DMS 273 (cell line): Measurements from ENCODE around the gene ADGRG1.

Experiments
- DNase-seq: peaks from one replicate; lab custom pipeline; 2025; ENCODE audit not compliant: unreplicated experiment; lab: John Stamatoyannopoulos, UW

The ADGRG1 gene

GRCh38 chr16:57604177-57604576 is 24.3 kb upstream of the ADGRG1 start:
- no peak for DNase-seq

GRCh38 chr16:57606147-57606846 is 22.1 kb upstream of the ADGRG1 start:
- no peak for DNase-seq

GRCh38 chr16:57606847-57607501 is 21.5 kb upstream of the ADGRG1 start:
- peak; percentile 38 for DNase-seq

GRCh38 chr16:57607676-57608461 is 20.6 kb upstream of the ADGRG1 start:
- DNase-seq, result no peak

GRCh38 chr16:57608462-57609113 is 19.8 kb upstream of the ADGRG1 start:
- DNase-seq, result no peak

- DNase-seq, result peak; percentile 78
Observed at GRCh38 chr16:57609541-57610401, 18.7 kb upstream of the ADGRG1 start.

- DNase-seq, result no peak
Observed at GRCh38 chr16:57610611-57611010, 17.8 kb upstream of the ADGRG1 start.

GRCh38 chr16:57611181-57611580 is 17.2 kb upstream of the ADGRG1 start:
- no peak for DNase-seq

- peak; percentile 87 for DNase-seq
Observed at GRCh38 chr16:57611706-57612105, 16.7 kb upstream of the ADGRG1 start.

GRCh38 chr16:57612494-57612893 is 15.9 kb upstream of the ADGRG1 start:
- DNase-seq, result no peak

GRCh38 chr16:57613514-57613913 is 14.9 kb upstream of the ADGRG1 start:
- DNase-seq, result no peak

GRCh38 chr16:57614536-57614935 is 13.9 kb upstream of the ADGRG1 start:
- no peak for DNase-seq

GRCh38 chr16:57614944-57615343 is 13.5 kb upstream of the ADGRG1 start:
- DNase-seq, result no peak

GRCh38 chr16:57615813-57616212 is 12.6 kb upstream of the ADGRG1 start:
- DNase-seq, result peak; percentile 33

GRCh38 chr16:57616241-57616640 is 12.2 kb upstream of the ADGRG1 start:
- no peak for DNase-seq

- DNase-seq, result no peak
Observed at GRCh38 chr16:57616876-57617275, 11.6 kb upstream of the ADGRG1 start.

GRCh38 chr16:57617604-57618111 is 10.8 kb upstream of the ADGRG1 start:
- DNase-seq, result no peak

- DNase-seq, result no peak
Observed at GRCh38 chr16:57618296-57619132, 9.9 kb upstream of the ADGRG1 start.

- no peak for DNase-seq
Observed at GRCh38 chr16:57619133-57619605, 9.3 kb upstream of the ADGRG1 start.
